Parietal lobe (tissue), 2 donors: Measurements from ENCODE around the gene SLC35E1. TPM values are rescaled to one million over a fixed set of nuclear protein-coding genes. Genes with fewer than 3 reads are reported as not detected.

Source experiments
- small RNA-seq: library from RNA; depleted of rRNA; stranded (forward); fragments of <200 nt; gene quantifications from one replicate; pipeline ENCODE3, GENCODE V24; 2014; ENCODE audit warnings: low replicate concordance
- total RNA-seq: library from RNA; depleted of rRNA; stranded (reverse); fragments of >200 nt; gene quantifications from one replicate; pipeline ENCODE4 v1.2.3, GENCODE V29; 2014

Gene SLC35E1
- total RNA-seq = 45.1 TPM

DNA sequence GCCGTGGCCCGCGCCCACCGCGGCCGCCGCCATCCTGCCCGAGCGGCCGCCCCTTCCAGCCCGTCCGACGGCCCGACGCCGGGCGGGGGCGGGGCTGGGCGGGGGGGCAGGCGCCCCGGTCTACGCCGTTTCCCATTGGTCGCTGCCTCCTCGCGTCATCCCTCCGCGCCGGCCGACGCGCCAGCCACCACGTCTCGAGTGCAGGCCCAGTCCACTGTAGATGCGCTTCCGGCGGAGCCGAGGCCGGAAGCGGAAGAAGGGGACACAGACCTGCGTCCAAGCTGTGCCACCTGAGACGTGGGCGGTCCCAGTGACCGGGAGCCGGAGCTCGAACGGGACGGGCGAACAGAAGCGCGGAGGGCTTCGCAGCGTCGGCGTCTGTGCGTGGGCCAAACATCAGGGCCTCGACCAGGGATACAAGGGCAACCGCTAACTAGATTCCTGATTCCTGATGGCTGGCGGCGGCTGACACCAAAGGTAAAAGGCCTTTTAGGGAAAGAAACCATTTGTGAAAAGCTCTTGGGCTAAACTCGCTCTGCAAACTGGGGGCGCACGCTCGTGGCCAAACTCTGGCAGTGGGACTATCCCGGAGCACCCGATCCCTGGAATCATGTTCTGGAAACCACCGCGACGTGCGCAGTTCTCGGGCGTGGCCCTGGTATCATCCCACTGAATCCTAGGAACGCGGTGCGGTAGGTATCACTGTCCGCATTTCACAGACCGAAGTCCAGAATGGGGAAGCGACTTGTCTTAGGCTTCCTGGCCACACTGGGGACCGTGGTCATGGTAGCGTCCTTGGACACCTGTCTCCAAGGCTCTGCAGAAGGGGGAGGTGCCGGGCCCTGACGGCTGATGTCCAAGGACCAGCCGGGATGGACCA is at the start of gene SLC35E1:
Gene SLC35E1, minus strand, starts transcription at position 84 of the 880 bp plus-strand sequence. Its CDS starts 51 bp downstream, at position 33.

GRCh38 chr19:16542045-16542909 is 29.9 kb downstream of the SLC35E1 start, which contains the start of gene CHERP:
Gene CHERP, minus strand, starts transcription at chr19:16542437. Its CDS starts 59 bp downstream, at chr19:16542378.

Small RNAs within 50 kb of the gene (small RNA-seq; reads per million reads assigned to genes)
- gene RN7SL146P = not detected

Other genes starting within 250 kb of the SLC35E1 start
- gene KLF2, start 247.6 kb downstream of the SLC35E1 start, total RNA-seq = 1.9 TPM
- gene EPS15L1, start 100.4 kb downstream of the SLC35E1 start, total RNA-seq = 54.1 TPM
- not detected for gene CALR3, start 76.2 kb downstream of the SLC35E1 start, total RNA-seq
- gene C19orf44, start 76.0 kb downstream of the SLC35E1 start, total RNA-seq = 7.2 TPM
- 14.1 TPM for gene CHERP, start 30.0 kb downstream of the SLC35E1 start, total RNA-seq
- 9.1 TPM for gene MED26, start 55.8 kb upstream of the SLC35E1 start, total RNA-seq
- gene SMIM7, start 87.7 kb upstream of the SLC35E1 start, total RNA-seq = 63.2 TPM
- gene TMEM38A, start 88.7 kb upstream of the SLC35E1 start, total RNA-seq = 13.5 TPM
- 0.63 TPM for gene NWD1, start 147.4 kb upstream of the SLC35E1 start, total RNA-seq